Umbilical cord (tissue), 2 donors: ENCODE data around the gene SYT12. TPM values are rescaled to one million over a fixed set of nuclear protein-coding genes. Genes with fewer than 3 reads are reported as not detected.

ENCODE experiments used
- DNase-seq: peaks from one replicate; pipeline ENCODE4 v3.0.0-alpha.2; 2015; ENCODE audit warnings: low spot score
- total RNA-seq: library from RNA; depleted of rRNA; stranded (reverse); fragments of >200 nt; gene quantifications from one replicate; pipeline ENCODE4 v1.2.3, GENCODE V29; 2014; ENCODE audit warnings: low replicate concordance; ENCODE audit not compliant: insufficient read depth

Gene SYT12
- total RNA-seq, 1 donor from 2014 or later, result 3.1 TPM

DNA sequence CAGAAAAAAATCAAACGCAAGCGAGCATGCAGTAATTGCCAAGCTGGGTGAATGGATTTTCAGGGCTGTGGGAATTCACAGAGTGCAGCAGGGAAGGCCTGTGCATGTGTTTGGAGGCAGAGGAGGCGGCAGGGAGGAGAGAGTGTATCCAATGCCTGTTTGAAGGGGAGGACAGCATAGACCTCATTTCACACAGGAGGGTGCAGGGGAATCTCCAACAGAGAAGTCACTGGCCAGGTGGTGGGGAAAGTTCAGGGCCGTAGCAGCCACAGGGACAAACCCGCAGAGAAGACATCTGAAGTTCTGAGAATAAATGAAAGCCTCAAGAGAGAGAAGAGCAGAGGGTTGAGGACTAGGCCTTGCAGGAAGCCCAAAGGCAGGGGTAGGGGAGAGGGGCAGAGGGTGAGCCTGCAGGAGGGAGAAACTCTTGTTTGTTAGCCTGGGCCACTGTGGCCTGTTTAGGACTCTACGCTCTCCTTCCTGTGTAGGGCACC lies 76.9 kb downstream of the SYT12 start:
- no peak for DNase-seq

Other genes with a start within 250 kb of the SYT12 start
- 12.3 TPM for gene RCE1, start 179.7 kb upstream of the SYT12 start, total RNA-seq
- 4.6 TPM for gene LRFN4, start 166.1 kb upstream of the SYT12 start, total RNA-seq
- 30.3 TPM for gene PC, start 64.8 kb upstream of the SYT12 start, total RNA-seq
- not detected for gene C11orf86, start 47.8 kb upstream of the SYT12 start, total RNA-seq
- gene RHOD, start 33.7 kb downstream of the SYT12 start, total RNA-seq, result 15.2 TPM
- gene KDM2A, start 96.1 kb downstream of the SYT12 start, total RNA-seq, result 44.1 TPM
- 46.2 TPM for gene GRK2, start 243.3 kb downstream of the SYT12 start, total RNA-seq